Astrocyte (in vitro differentiated cells and primary cell): ENCODE data around the gene VARS2.

Experiments used
- EZH2 ChIP-seq: IDR thresholded peaks from 2 replicates; pipeline ENCODE4 v1.6.1; 2012; ENCODE audit warnings: mild to moderate bottlenecking, low read length, inconsistent platforms; ENCODE audit not compliant: insufficient read depth
- TF ChIP-seq, protein P1 (sequence below): IDR thresholded peaks from 2 replicates; pipeline ENCODE4 v1.5.1; 2011; ENCODE audit warnings: low read depth, mild to moderate bottlenecking, inconsistent platforms, low read length, moderate library complexity; ENCODE audit not compliant: insufficient read depth

DNA sequence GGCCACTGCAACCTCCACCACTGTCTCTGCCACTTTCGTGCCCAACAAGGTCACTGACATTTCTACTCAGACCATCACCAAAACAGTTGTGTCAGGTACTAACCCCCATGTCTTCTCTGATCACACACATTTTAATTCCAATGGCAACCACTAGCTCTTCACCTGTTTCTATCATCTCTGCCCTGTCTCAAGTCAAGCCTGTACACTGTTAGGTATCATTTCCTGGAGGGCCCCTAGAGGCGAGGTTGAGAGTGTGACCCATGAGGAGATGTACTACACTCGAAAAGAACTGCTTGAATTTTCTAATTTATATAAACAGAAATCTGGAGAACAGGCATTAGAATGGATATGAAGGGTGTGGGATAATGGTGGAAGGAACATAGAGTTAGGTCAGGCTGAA lies 52.1 kb downstream of the VARS2 start:
- TF ChIP-seq, protein P1, sequence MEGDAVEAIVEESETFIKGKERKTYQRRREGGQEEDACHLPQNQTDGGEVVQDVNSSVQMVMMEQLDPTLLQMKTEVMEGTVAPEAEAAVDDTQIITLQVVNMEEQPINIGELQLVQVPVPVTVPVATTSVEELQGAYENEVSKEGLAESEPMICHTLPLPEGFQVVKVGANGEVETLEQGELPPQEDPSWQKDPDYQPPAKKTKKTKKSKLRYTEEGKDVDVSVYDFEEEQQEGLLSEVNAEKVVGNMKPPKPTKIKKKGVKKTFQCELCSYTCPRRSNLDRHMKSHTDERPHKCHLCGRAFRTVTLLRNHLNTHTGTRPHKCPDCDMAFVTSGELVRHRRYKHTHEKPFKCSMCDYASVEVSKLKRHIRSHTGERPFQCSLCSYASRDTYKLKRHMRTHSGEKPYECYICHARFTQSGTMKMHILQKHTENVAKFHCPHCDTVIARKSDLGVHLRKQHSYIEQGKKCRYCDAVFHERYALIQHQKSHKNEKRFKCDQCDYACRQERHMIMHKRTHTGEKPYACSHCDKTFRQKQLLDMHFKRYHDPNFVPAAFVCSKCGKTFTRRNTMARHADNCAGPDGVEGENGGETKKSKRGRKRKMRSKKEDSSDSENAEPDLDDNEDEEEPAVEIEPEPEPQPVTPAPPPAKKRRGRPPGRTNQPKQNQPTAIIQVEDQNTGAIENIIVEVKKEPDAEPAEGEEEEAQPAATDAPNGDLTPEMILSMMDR, result no peak
- TF ChIP-seq EZH2, result no peak
